OCI-LY3 (cell line): ENCODE data around the gene SCARB2.

Experiments used
- CTCF ChIP-seq: fragments of 200-600, 300-600 bp; sonication (generic); IDR thresholded peaks from 2 replicates; pipeline ENCODE4 v1.5.1; 2014; ENCODE audit warnings: antibody characterized with exemption, low read length, low read depth
- EZH2phosphoT487 ChIP-seq: fragments of 200-600 bp; shearing (Covaris generic); IDR thresholded peaks from 2 replicates; pipeline ENCODE4 v1.6.1; 2018; ENCODE audit warnings: antibody characterized with exemption, mixed run types, low read depth

- no peak for TF ChIP-seq CTCF
- no peak for TF ChIP-seq EZH2phosphoT487
Observed at GRCh38 chr4:76233967-76234678, 20.5 kb upstream of the SCARB2 start.
